HG02884 (cell line): ENCODE data around the gene SPPL2C.

Experiments
- ATAC-seq: cut with Tn5 transposase; IDR thresholded peaks from one replicate; pipeline ENCODE4 v1.9.1; 2021; ENCODE audit warnings: mild to moderate bottlenecking, moderate library complexity; ENCODE audit not compliant: unreplicated experiment

SPPL2C gene

GRCh38 chr17:45844695-45845375, at the start of gene SPPL2C:
SPPL2C (plus strand) TSS chr17:45844881; CDS start chr17:45844907, 26 bp downstream.
- no peak for ATAC-seq

- ATAC-seq: no peak
Measured at GRCh38 chr17:45800816-45801215, 43.9 kb upstream of the SPPL2C start.

GRCh38 chr17:45801421-45801820, 43.3 kb upstream of the SPPL2C start:
- ATAC-seq: no peak

GRCh38 chr17:45808845-45809244, 35.8 kb upstream of the SPPL2C start:
- no peak for ATAC-seq

- ATAC-seq: no peak
Measured at GRCh38 chr17:45809499-45809898, 35.2 kb upstream of the SPPL2C start.

- no peak for ATAC-seq
Measured at GRCh38 chr17:45812102-45812501, 32.6 kb upstream of the SPPL2C start.

- ATAC-seq: no peak
Measured at GRCh38 chr17:45813048-45813725, 31.5 kb upstream of the SPPL2C start.

GRCh38 chr17:45814622-45815606, 29.8 kb upstream of the SPPL2C start:
- no peak for ATAC-seq

GRCh38 chr17:45815752-45816151, 28.9 kb upstream of the SPPL2C start:
- ATAC-seq: no peak

GRCh38 chr17:45818041-45818440, 26.6 kb upstream of the SPPL2C start:
- no peak for ATAC-seq

GRCh38 chr17:45818699-45819098, 26.0 kb upstream of the SPPL2C start:
- no peak for ATAC-seq

GRCh38 chr17:45819632-45820031, 25.0 kb upstream of the SPPL2C start:
- no peak for ATAC-seq

- ATAC-seq: no peak
Measured at GRCh38 chr17:45820052-45820780, 24.5 kb upstream of the SPPL2C start.

- no peak for ATAC-seq
Measured at GRCh38 chr17:45821147-45821546, 23.5 kb upstream of the SPPL2C start.

- ATAC-seq: no peak
Measured at GRCh38 chr17:45823598-45823997, 21.1 kb upstream of the SPPL2C start.

- no peak for ATAC-seq
Measured at GRCh38 chr17:45824475-45824874, 20.2 kb upstream of the SPPL2C start.

- no peak for ATAC-seq
Measured at GRCh38 chr17:45824901-45825492, 19.7 kb upstream of the SPPL2C start.

GRCh38 chr17:45825792-45826191, 18.9 kb upstream of the SPPL2C start:
- no peak for ATAC-seq

- no peak for ATAC-seq
Measured at GRCh38 chr17:45826919-45827588, 17.6 kb upstream of the SPPL2C start.

- ATAC-seq: no peak
Measured at GRCh38 chr17:45828171-45828570, 16.5 kb upstream of the SPPL2C start.
